Neutrophil (primary cell): ENCODE results near the gene KBTBD3.
"Not testable (repeated sequence)": the region's sequence is repeated elsewhere in the genome, so short reads cannot be mapped to it uniquely, and the experiment has no call there.

Experiments used
- H3K27ac ChIP-seq: fragments of 200-600 bp; sonication (generic); 2 replicates; pipeline ENCODE4 v1.5.1; 2016; ENCODE audit warnings: mild to moderate bottlenecking, moderate library complexity
- H3K27me3 ChIP-seq: fragments of 200-600 bp; sonication (generic); 2 replicates; pipeline ENCODE4 v1.6.0; 2016; ENCODE audit warnings: mild to moderate bottlenecking
- H3K36me3 ChIP-seq: fragments of 200-600 bp; sonication (generic); 2 replicates; pipeline ENCODE4 v1.5.1; 2017
- H3K4me1 ChIP-seq, 2 experiments: fragments of 200-600 bp in 1 of 2; sonication (generic) in 1 of 2; 1 replicate in 1 of 2; 2 replicates in 1 of 2; pipeline versions ENCODE4 v1.5.1 to v1.6.1; 2013 to 2016; ENCODE audit warnings: low read depth in 1 of 2, low read length in 1 of 2, mild to moderate bottlenecking in 1 of 2, moderate library complexity in 1 of 2; ENCODE audit not compliant: control insufficient read depth in 1 of 2, insufficient read depth in 1 of 2
- H3K4me3 ChIP-seq, 2 experiments: fragments of 200-600 bp in 1 of 2; sonication (generic) in 1 of 2; 1 replicate in 1 of 2; 2 replicates in 1 of 2; pipeline ENCODE4 v1.5.1; 2013 to 2016; ENCODE audit warnings: low read depth in 1 of 2, low read length in 1 of 2, mild to moderate bottlenecking in 1 of 2, moderate library complexity in 1 of 2
- H3K9me3 ChIP-seq: fragments of 200-600 bp; sonication (generic); 2 replicates; pipeline ENCODE4 v1.5.1; 2016
- CTCF ChIP-seq: fragments of 200-600 bp; sonication (generic); IDR thresholded peaks from 2 replicates; pipeline ENCODE4 v1.5.1; 2016; ENCODE audit warnings: antibody characterized with exemption

KBTBD3 gene

GRCh38 chr11:106059617-106060016 lies 17.5 kb downstream of the KBTBD3 start:
- Histone ChIP-seq H3K36me3 (no peaks in the 10 kb centered on the region), H3K9me3 (no peaks in the 10 kb centered on the region), H3K4me3 (no peak overlapping the region), H3K27me3 (no peaks in the 10 kb centered on the region), H3K4me1 (no peaks in the 10 kb centered on the region), H3K27ac (no peak overlapping the region)
- TF ChIP-seq CTCF, result no peak

- not testable (repeated sequence) for H3K36me3 ChIP-seq, H3K27ac ChIP-seq, H3K4me1 ChIP-seq, H3K27me3 ChIP-seq, H3K9me3 ChIP-seq, H3K4me3 ChIP-seq
Observed at GRCh38 chr11:106058377-106058776, 18.8 kb downstream of the KBTBD3 start.

DNA sequence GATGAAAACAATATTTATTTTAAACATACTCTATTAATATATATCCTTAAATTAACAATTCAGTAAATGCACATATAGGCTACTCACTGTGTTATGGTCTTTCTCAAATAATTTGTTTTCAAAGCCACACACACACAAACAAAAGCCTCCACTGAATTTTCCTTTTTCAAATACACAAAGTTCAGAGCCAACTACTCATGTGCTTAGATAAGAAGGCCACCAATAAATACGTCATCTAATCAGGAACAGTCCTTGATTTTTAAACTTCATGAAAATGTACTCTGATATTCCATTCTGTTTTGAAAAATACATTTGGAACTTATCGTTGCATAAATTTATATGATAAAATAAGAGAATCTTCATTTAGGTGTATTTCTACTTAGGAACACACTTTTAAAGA lies 26.0 kb downstream of the KBTBD3 start:
- Histone ChIP-seq H3K9me3 (no peaks in the 10 kb centered on the region), H3K4me3 (no peak overlapping the region), H3K4me1 (no peaks in the 10 kb centered on the region), H3K36me3 (no peaks in the 10 kb centered on the region), H3K27ac (no peak overlapping the region), H3K27me3 (no peaks in the 10 kb centered on the region)
- TF ChIP-seq CTCF, result no peak

DNA sequence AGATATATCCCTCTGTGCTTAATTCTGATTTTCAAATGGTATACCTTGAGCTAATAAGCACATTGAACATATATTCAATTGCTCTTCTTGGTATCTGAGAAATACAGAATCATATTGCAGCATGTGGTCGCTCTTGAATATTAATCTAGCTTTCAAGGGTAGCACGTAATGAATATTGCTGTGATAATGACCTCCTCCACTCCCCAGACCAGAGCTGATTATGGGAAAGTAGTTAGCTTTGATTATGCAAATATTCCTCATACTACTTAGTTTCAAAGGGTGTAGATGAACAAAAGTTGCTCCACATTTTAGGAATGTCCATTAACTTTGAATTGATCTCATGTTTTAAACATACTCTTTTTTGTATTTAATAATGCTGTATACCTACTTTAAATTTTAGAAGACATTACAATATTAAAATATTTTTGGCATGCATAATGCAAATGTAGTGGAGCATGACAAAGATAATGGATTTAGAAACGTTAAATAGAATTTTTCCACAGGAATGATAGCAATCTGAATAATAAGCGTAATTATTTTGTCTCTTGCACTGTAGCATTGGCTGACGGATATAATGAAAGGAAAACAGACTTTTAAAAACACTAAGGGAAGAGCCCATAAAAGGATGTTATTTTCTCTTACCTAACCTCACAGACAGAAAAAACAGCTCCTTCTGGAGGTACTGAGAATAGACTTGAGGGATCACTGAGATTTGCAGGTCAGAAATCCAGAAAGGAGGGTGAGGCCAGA lies 27.2 kb downstream of the KBTBD3 start:
- Histone ChIP-seq H3K27ac (no peak overlapping the region), H3K27me3 (no peaks in the 10 kb centered on the region), H3K4me3 (no peak overlapping the region), H3K4me1 (no peaks in the 10 kb centered on the region), H3K36me3 (no peaks in the 10 kb centered on the region), H3K9me3 (no peaks in the 10 kb centered on the region)
- TF ChIP-seq CTCF, result no peak

- H3K4me1 ChIP-seq, result no peaks in the 10 kb centered on the region
- H3K4me3 ChIP-seq, result no peak overlapping the region
- TF ChIP-seq CTCF, result no peak
- no peaks in the 10 kb centered on the region for H3K9me3 ChIP-seq
- H3K27me3 ChIP-seq, result no peaks in the 10 kb centered on the region
- H3K27ac ChIP-seq, result no peak overlapping the region
- no peaks in the 10 kb centered on the region for H3K36me3 ChIP-seq
Observed at GRCh38 chr11:106047631-106048030, 29.5 kb downstream of the KBTBD3 start.

GRCh38 chr11:106043540-106043939 lies 33.6 kb downstream of the KBTBD3 start:
- no peak overlapping the region for H3K4me3 ChIP-seq
- no peaks in the 10 kb centered on the region for H3K9me3 ChIP-seq
- H3K4me1 ChIP-seq, result no peaks in the 10 kb centered on the region
- no peaks in the 10 kb centered on the region for H3K36me3 ChIP-seq
- TF ChIP-seq CTCF, result no peak
- H3K27ac ChIP-seq, result no peak overlapping the region
- no peaks in the 10 kb centered on the region for H3K27me3 ChIP-seq
